ENCODE results near the gene ALG1. TPM values are rescaled to one million over a fixed set of nuclear protein-coding genes. Genes with fewer than 3 reads are reported as not detected.

The ALG1 gene
- total and polyA plus RNA-seq, 2 of the 13 experiments (the other 11 are each of a cell fraction or from before 2014, with no cell fraction given), result 43.3 to 75.6 TPM

- TF ChIP-seq ARID2 (CRISPR knock-in tag; IDR thresholded peaks at IDR 0.05; ENCODE audit: borderline replicate concordance), result no peak
- no peak for TF ChIP-seq ARID5B (CRISPR knock-in tag; IDR thresholded peaks at IDR 0.05)
- no peak for TF ChIP-seq NR2C2 (CRISPR knock-in tag; IDR thresholded peaks at IDR 0.05; ENCODE audit: borderline replicate concordance)
- no peak for TF ChIP-seq WIZ (CRISPR knock-in tag; IDR thresholded peaks at IDR 0.05)
- TF ChIP-seq SRSF1 (optimal IDR thresholded peaks at IDR 0.05; ENCODE audit: low read depth, low read length), result no peak
- TF ChIP-seq ZNF616 (CRISPR knock-in tag; IDR thresholded peaks at IDR 0.05; ENCODE audit: low read depth), result no peak
- TF ChIP-seq HOXA5 (CRISPR knock-in tag; IDR thresholded peaks at IDR 0.05), result no peak
- peak; percentile 94 for TF ChIP-seq ZNF672 (CRISPR knock-in tag; IDR thresholded peaks at IDR 0.05)
- no peak for TF ChIP-seq ZFP1 (CRISPR knock-in tag; IDR thresholded peaks at IDR 0.05)
- no peak for TF ChIP-seq YY1 (IDR thresholded peaks at IDR 0.05; ENCODE audit: insufficient read depth, insufficient replicate concordance, low read depth, low read length)
- TF ChIP-seq HNF1A (IDR thresholded peaks at IDR 0.05; ENCODE audit: low read depth), result no peak
- no peak for TF ChIP-seq HNF1A (CRISPR knock-in tag; IDR thresholded peaks at IDR 0.05; ENCODE audit: borderline replicate concordance)
- no peak for TF ChIP-seq PAF1 (CRISPR knock-in tag; IDR thresholded peaks at IDR 0.05)
- peak; percentile 12; the same call in 1 of the 2 replicates for TF ChIP-seq ZNF839 (CRISPR knock-in tag; IDR thresholded peaks at IDR 0.05; ENCODE audit: borderline replicate concordance)
- no peak for TF ChIP-seq MTA1 (CRISPR knock-in tag; IDR thresholded peaks at IDR 0.05; ENCODE audit: borderline replicate concordance)
- no peak for TF ChIP-seq ZFP62 (CRISPR knock-in tag; IDR thresholded peaks at IDR 0.05)
- TF ChIP-seq ZNF224 (CRISPR knock-in tag; IDR thresholded peaks at IDR 0.05), result no peak
- no peak for TF ChIP-seq ZBTB21 (CRISPR knock-in tag; IDR thresholded peaks at IDR 0.05)
- no peak for TF ChIP-seq ZC3H4 (CRISPR knock-in tag; IDR thresholded peaks at IDR 0.05; ENCODE audit: borderline replicate concordance)
- TF ChIP-seq ZNF292 (CRISPR knock-in tag; IDR thresholded peaks at IDR 0.05; ENCODE audit: borderline replicate concordance, low read depth), result peak; percentile 53
- TF ChIP-seq ZNF737 (CRISPR knock-in tag; IDR thresholded peaks at IDR 0.05; ENCODE audit: borderline replicate concordance), result no peak
- no peak for TF ChIP-seq ZNF512 (CRISPR knock-in tag; IDR thresholded peaks at IDR 0.05)
- TF ChIP-seq ZNF563 (CRISPR knock-in tag; IDR thresholded peaks at IDR 0.05), result no peak
These were observed 5.8 kb upstream of the ALG1 start, which contains the start of gene C16orf89 (continued) for GRCh38 chr16:5065813-5066212.
